HG03565 (cell line): Measurements from ENCODE around the gene C5orf47.
"Not testable (repeated sequence)": the region's sequence is repeated elsewhere in the genome, so short reads cannot be mapped to it uniquely, and the experiment has no call there.

ENCODE experiments used
- ATAC-seq: cut with Tn5 transposase; IDR thresholded peaks from one replicate; pipeline ENCODE4 v1.9.1; 2021; ENCODE audit warnings: mild to moderate bottlenecking, moderate library complexity; ENCODE audit not compliant: unreplicated experiment

The C5orf47 gene

GRCh38 chr5:173969167-173970049 lies 19.6 kb upstream of the C5orf47 start:
- no peak for ATAC-seq

DNA sequence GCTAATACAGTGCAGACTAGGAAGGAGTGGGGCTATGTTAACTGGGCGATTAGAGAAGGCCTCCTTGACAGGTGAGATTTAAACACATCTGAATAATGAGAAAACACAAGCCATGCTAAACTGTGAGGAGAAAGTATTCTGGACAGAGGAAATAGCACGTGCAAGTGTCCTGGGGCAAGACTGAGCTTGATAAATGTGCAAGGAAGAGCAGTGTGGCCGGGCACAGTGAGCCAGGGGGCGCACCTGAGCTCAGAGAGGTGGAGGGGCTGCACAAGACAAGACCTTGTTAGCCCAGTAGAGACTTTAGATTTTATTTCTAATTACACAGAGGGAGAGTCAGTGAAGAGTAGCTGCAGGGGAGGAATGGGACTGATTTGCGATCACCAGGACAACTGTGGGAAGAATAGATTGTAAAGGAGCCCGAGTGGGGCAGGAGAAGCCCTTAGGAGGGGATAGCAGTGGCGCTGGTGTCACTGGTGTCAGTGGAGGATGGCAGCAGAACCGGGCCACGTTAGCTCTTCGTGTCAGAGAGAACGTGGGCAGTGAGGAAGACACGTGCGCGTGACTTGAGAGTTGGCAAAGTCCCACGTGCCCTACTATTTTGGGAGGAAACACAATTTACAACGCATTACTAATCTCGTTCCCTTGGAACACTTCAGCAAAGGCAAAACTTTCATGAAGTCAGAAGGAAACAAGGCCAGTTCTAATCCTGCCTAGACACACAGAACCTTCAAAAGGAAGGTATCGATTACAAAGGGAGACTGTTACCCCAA lies 17.9 kb upstream of the C5orf47 start:
- no peak for ATAC-seq

DNA sequence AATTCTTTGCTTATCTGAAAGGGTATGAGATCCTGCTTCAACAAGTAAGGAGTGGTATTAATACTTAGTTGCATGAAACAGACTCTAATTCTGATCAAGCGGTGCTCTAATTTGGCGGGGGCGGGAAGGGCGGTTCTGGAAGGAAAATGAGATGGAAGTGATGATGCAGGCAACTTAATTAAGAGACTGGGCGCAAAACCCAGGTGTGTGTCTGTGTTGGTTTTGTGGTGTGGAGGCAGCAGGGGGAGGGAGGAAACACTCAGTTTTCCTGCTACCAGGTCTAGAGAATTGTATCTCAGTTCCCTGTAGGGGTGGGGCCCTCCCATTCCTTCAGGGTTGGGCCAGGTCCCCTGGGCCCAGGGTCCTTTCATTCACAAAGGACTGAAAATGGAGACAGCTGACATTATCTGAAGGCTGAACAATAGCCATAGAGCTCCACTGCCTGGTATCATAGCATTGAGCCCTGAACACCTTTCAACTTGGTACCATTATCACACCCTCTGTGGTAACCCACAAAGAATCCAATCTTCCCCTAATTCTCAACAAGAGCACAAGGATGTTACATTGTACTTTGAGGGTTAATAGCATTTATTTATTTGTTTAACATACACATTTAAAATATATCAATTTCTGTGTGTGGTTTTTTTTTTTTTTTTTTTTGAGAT lies 17.2 kb upstream of the C5orf47 start:
- no peak for ATAC-seq

- ATAC-seq = no peak
Observed at GRCh38 chr5:173972607-173972924, 16.4 kb upstream of the C5orf47 start.

DNA sequence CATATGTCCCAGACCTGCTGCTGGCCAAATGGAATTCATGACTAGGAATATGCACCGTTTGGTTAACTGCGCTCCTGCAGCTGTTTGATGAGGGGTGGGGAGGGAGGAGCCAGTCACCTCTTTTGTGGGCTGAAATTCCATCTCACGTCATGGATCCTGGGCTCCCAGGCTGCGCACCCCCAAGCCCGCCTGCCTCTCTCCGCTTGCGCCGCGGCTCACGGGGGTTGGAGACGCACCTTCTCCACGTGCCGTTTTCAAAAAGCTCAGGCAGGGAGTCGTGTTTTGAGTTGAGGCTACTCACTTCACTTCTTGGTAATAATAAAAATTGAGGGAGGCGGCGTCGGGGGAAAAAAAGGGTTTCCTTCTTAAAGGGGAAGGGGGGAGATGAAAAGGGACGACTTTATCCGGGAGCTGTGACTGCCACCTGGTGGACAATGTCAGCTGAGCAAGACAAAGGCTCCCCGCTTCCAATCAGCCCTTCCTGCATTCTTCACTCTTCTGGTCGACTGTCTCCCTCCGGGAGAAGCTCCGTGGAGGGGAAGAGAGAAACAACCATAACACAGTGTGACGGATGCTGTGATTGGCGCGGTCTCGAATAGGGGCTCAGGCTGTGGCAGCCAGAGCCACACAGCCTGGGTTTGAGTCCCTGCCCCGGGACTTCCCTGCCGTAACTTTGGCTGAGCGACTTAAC lies 15.9 kb upstream of the C5orf47 start:
- no peak for ATAC-seq

- ATAC-seq = no peak
Observed at GRCh38 chr5:173973616-173973969, 15.4 kb upstream of the C5orf47 start.

- ATAC-seq = no peak
Observed at GRCh38 chr5:173974688-173975239, 14.2 kb upstream of the C5orf47 start.

GRCh38 chr5:173981185-173981761 lies 7.7 kb upstream of the C5orf47 start:
- ATAC-seq = no peak

DNA sequence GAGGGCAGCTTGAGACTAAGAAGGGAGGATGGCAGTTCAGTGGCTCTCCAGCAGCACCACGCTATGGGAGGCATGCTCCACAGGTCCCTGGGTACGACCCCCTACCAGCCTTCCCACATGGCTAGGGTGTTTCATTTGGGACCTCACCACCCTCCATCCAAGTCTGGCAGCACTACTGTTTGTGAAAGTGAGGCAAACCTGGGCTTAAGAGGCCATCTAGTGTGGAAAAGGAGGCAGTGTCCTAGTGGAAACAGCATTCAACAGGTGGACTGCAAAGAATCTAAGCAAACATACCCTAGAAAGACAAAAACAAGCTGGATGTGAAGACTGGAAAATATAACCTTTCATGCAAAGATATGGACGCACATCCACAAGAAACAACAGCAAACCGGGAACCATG lies 4.8 kb upstream of the C5orf47 start:
- no peak for ATAC-seq

DNA sequence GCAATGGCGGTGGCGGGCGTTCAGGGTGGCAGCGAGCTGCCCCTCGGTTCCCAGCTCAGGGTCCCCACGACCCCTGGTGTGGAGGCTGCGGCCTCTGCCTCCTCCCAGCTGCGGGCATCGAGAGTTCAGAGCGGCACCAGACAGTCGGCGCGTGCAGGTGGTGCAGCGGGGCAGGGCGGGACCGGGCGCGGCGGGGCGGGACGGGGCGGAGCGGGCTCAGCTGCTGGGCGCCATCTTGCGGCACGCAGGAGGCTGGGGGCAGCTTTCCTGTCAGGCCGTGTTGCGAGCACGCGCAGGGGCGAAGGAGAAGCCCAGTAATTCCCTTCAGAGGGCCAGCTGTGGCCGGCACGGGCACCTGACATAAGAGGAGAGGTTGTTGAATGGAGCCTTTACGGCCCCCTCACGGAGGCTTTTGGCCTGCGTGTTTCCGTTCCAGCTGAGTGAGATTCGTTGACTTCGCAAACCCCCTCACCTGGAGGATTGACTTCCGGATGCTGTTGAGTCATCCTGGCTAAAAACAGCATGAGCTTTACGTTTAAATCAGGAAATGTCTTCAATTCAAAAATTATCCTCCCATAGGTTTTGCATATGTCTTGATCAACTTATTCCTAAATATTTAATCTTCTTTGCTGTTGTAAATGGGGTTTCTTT lies 587 bp downstream of the C5orf47 start:
- no peak for ATAC-seq

- no peak for ATAC-seq
Observed at GRCh38 chr5:173997331-173997730, 8.4 kb downstream of the C5orf47 start.

- ATAC-seq = no peak
Observed at GRCh38 chr5:173998531-173998930, 9.6 kb downstream of the C5orf47 start.

- no peak for ATAC-seq
Observed at GRCh38 chr5:174000076-174000475, 11.1 kb downstream of the C5orf47 start.

- ATAC-seq = no peak
Observed at GRCh38 chr5:174003795-174004194, 14.8 kb downstream of the C5orf47 start.

GRCh38 chr5:174008922-174009321 lies 20.0 kb downstream of the C5orf47 start:
- ATAC-seq = no peak

DNA sequence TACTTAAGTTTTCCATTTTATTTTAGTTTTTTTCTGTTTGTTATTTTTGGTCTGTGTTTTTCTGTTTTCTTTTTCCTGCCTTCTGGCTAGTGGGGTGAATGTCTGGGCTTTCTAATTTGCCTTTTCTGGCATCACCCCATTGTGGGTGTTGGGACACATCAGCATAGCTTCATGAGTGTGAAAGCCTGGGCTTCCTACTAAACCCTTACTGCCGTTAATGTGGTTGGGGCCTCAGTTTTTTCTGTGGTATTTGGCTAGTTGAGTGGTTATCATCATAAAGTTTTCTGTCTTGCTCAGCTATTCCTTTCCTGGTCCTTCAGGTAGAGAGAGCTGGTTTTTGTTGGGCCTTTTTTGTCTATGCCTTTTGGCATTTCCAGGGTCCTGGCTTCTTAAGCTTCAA lies 21.4 kb downstream of the C5orf47 start:
- ATAC-seq = no peak

GRCh38 chr5:174011441-174011840 lies 22.5 kb downstream of the C5orf47 start:
- no peak for ATAC-seq

- not testable (repeated sequence) for ATAC-seq
Observed at GRCh38 chr5:174020069-174020927, 31.3 kb downstream of the C5orf47 start.

- no peak for ATAC-seq
Observed at GRCh38 chr5:174020928-174021304, 31.9 kb downstream of the C5orf47 start.
